Left lobe of liver (tissue), 2 donors: ENCODE measurements around the gene FBXO44. TPM values are rescaled to one million over a fixed set of nuclear protein-coding genes. Genes with fewer than 3 reads are reported as not detected.

Source experiments
- ATAC-seq: fragments of 200-7000 bp; cut with Tn5 transposase; one replicate; pipeline ENCODE4 v1.9.1; 2020; ENCODE audit warnings: mild to moderate bottlenecking, moderate library complexity
- DNase-seq: peaks from one replicate; pipeline ENCODE4 v3.0.0-alpha.2; 2020; ENCODE audit warnings: low spot score
- total RNA-seq: library from RNA; stranded (reverse); gene quantifications from one replicate; pipeline ENCODE4 v1.2.1, GENCODE V29; 2021
- donor health status: DM: no; HTN: no; CAD: no; lungs with moderate emphysema.
- donor health status: DM: no; HTN: yes; CAD: no.

The FBXO44 gene
- total RNA-seq, 1 donor from 2014 or later: 11.6 TPM

GRCh38 chr1:11685210-11685752 is 30.6 kb downstream of the FBXO44 start:
- ATAC-seq: no peak

GRCh38 chr1:11688506-11688905 is 33.8 kb downstream of the FBXO44 start:
- DNase-seq (no peak), ATAC-seq (no peak)

More at GRCh38 chr1:11685210-11685752, 30.6 kb downstream of the FBXO44 start:
- no peak for DNase-seq

- peak; percentile 48 for ATAC-seq
- DNase-seq: no peak
These were observed 36.0 kb downstream of the FBXO44 start for GRCh38 chr1:11690397-11691301.

- peak; percentile 48 for ATAC-seq
- no peak for DNase-seq
These were observed 36.7 kb downstream of the FBXO44 start, which contains the start of gene DRAXIN for GRCh38 chr1:11691302-11691914. Gene DRAXIN (plus strand): TSS chr1:11691710. CDS start chr1:11706259, 14,549 bp downstream.

GRCh38 chr1:11691928-11692711 is 37.4 kb downstream of the FBXO44 start:
- DNase-seq (no peak), ATAC-seq (no peak)

- ATAC-seq: no peak
- DNase-seq: no peak
These were observed 38.4 kb downstream of the FBXO44 start for GRCh38 chr1:11693024-11693590.

GRCh38 chr1:11693917-11694316 is 39.2 kb downstream of the FBXO44 start:
- no peak for ATAC-seq
- no peak for DNase-seq

- DNase-seq (no peak), ATAC-seq (no peak)
These were observed 41.2 kb downstream of the FBXO44 start for GRCh38 chr1:11695861-11696260.

GRCh38 chr1:11697188-11697892 is 42.7 kb downstream of the FBXO44 start:
- ATAC-seq: no peak
- no peak for DNase-seq

GRCh38 chr1:11697893-11698210 is 43.2 kb downstream of the FBXO44 start:
- ATAC-seq: no peak
- DNase-seq: no peak

- no peak for DNase-seq
- ATAC-seq: no peak
These were observed 46.2 kb downstream of the FBXO44 start for GRCh38 chr1:11700601-11701467.

- DNase-seq (no peak), ATAC-seq (no peak)
These were observed 46.9 kb downstream of the FBXO44 start for GRCh38 chr1:11701551-11701961.

GRCh38 chr1:11701981-11702803 is 47.5 kb downstream of the FBXO44 start:
- DNase-seq (no peak), ATAC-seq (no peak)

- DNase-seq (no peak), ATAC-seq (no peak)
These were observed 48.9 kb downstream of the FBXO44 start for GRCh38 chr1:11703357-11704193.

- ATAC-seq (no peak), DNase-seq (no peak)
These were observed 49.5 kb downstream of the FBXO44 start for GRCh38 chr1:11704194-11704529.

GRCh38 chr1:11704691-11705475 is 50.2 kb downstream of the FBXO44 start:
- DNase-seq: no peak
- no peak for ATAC-seq

GRCh38 chr1:11705596-11705995 is 50.9 kb downstream of the FBXO44 start:
- ATAC-seq (no peak), DNase-seq (no peak)
